NOMO-1 treated with DMSO at 0.1 percent for 48 hours (cell line): ENCODE data around the gene DIP2B.
A peak's percentile ranks its signal among the peaks of the same experiment; 100 is the strongest.
"Not testable (repeated sequence)": the region's sequence is repeated elsewhere in the genome, so short reads cannot be mapped to it uniquely, and the experiment has no call there.

Source experiments
- DNase-seq: peaks from one replicate; lab custom pipeline; 2025; ENCODE audit not compliant: unreplicated experiment; lab: John Stamatoyannopoulos, UW

Gene DIP2B

DNA sequence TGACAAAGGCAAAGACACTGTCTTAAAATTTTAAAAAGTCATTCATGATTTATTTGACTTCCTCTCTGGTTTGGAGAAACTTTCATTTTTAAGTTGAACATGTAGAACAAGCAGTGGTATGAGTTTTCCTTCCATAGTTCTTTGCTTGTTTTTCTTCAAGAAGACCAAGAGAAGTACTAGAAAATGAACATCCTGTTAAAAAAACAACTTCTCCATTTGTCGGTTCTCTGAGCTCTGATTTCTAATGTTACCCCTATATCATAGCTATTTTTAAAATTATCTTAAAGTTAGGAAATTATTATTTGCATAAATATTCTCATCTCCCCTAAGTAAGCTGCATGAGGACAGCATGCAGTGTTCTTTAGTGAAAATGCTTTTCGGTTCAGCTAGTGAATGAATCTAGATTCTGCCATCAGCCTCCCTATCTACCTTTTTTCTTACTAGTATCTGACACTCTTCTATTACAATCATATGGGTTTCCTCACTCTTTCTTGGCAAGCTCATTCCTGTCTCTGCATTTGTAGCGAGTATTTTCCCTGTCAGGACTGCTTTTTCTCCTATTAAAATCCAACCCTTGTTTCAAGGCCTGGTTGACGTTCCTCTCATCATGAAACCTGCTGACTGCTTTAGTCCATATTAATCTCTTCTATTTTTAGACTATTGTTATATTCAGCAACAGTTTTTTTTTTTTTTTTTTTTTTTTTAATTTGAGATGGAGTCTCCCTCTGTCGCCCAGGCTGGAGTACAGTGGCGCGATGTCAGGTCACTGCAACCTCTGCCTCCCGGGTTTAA is 15.8 kb downstream of the DIP2B start:
- DNase-seq = peak; percentile 13

DNA sequence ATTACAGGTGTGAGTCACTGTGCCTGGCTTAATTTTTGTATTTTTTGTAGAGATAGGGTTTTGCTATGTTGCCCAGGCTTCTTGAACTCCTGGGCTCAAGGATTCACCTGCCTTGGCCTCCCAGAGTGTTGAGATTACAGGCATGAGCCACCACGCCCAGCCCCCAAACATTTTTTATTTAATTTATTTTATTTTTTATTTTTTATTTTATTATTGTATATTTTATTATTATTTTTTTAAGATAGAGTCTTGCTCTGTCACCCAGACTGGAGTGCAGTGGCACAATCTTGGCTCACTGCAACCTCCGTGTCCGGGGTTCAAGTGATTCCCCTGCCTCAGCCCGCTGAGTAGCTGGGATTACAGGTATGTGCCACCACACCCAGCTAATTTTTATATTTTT is 17.0 kb downstream of the DIP2B start:
- DNase-seq = not testable (repeated sequence)

- DNase-seq = no peak
Observed at GRCh38 chr12:50523772-50524171, 19.0 kb downstream of the DIP2B start.

DNA sequence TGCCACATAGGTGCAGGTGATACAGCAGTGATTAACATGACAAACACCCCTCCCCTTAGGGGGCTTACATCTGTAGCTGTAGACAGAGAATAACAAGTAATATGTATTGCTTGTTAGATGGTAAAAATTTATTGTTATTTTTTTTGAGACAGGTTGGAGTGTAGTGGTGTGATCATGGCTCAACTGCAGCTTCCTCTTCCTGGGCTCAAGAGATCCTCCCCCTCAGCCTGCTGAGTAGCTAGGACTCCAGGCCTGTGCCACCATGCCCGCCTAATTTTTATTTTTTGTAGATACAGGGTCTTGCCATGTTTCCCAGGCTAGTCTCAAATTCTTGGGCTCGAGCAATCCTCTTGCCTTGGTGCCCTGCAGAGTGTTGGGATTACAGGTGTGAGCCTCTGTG is 19.8 kb downstream of the DIP2B start:
- DNase-seq = no peak

- no peak for DNase-seq
Observed at GRCh38 chr12:50525422-50525821, 20.6 kb downstream of the DIP2B start.

- no peak for DNase-seq
Observed at GRCh38 chr12:50527359-50527726, 22.6 kb downstream of the DIP2B start.

DNA sequence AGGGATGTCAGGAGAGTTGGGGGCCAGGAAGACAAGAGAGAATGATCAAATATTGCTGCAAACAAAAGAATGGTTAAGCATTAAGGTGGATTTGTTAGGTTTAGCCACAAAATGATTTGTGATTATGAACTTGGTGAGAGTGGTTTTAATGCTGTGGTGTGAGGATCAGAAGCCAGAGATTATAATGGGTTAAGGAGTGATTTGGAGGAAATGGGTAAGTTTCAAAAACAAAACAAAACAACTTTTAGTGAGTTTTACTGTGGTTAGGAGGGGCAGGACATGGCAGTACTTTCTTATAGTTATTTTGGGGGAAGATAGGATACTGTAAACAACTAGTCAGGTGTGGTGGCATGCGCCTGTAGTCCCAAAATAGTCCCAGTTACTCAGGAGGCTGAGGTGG is 24.0 kb downstream of the DIP2B start:
- DNase-seq = no peak

DNA sequence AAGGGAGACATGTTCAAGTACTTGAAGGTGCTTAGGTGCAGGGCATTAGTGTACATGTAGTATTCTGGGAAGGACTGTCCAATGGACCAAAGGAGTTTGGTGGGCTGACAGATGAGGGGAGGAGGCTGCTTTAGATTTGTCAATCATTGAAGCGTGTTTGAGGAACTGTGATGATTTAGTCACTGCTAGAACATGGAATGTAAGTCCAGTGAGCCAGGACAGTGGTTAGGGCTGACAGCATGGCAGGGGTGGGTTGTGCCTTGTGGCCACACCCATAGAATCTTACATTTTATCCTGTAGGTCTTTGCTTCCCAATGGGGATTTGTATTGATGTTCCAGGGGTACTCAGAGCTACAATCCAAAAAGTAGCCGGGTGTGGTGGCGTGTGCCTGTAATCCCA is 24.6 kb downstream of the DIP2B start:
- DNase-seq = peak; percentile 9

- no peak for DNase-seq
Observed at GRCh38 chr12:50530532-50530931, 25.7 kb downstream of the DIP2B start.

DNA sequence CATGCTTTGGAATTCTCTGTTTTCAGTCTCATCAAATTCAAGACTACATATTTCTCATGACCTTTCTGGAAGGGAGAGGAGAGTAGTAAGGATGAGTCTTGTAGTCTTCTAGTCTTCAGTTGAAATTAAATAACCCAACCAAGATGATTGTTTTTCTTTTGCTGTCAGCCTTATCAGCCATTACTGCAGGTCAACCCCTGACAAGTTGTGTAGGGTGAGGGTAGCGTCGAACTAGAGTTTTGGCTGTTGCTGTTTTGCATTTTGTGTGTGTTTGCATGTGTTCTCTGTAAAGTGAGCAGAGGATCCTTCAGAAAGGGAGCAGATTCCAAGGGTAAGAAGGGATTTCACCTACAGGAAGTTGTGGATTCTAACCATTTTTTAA is 28.4 kb downstream of the DIP2B start:
- no peak for DNase-seq

DNA sequence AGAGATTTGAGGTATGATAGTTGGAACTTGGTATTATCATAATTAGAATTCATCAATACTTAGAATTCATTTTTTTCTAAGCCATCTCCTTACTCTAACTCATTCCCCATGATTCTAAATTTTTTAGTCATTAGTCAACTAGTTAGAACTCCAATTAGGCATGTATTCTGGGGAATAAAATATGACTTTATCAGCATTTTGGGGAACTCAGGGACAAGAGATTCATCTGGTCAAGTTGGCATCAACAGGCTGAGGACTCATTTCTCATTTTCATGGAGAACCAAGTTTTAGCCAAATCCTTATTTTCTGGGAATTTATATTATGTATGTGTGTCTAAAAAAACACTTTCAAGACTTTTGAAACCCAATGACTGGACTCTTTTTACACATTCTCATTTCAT is 29.2 kb downstream of the DIP2B start:
- no peak for DNase-seq

GRCh38 chr12:50536831-50537537 is 32.2 kb downstream of the DIP2B start:
- DNase-seq = no peak

DNA sequence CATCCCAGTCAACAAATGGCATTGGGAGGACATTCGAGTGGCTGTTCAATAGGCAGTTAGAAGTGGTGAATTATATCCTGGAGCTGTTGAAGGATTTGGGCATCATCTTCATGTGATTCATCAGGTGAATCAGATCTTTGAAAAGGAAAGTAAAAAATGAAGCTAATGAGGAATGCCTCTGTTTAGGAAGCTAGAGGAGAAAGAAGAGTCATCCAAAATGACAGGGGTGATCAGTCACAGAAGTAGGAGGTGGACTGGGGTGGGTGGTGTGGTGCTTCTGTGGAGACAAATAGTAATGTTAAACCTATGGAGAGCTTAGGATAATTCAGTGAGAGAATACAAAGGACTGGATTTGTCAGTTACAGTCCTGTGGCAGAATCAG is 32.7 kb downstream of the DIP2B start:
- DNase-seq = no peak

DNA sequence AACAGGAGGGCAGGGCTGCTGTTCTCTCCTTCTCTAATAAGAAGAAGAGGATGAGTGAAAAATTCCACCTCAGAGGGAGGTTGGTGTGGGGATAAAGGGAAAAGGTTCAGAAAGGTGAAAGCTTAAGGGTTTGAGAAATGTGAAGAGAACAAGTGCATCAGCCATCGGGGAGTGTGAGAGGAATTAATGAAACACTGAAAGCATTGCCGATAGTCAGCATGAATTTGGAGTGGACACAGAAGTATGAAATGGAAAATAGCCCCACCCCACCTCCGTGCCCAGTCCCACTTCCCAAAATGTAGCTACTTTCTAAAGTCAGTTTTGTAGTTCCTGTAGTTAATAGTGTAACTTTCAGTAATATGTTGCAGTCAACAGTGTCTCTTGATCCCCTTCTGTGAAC is 33.4 kb downstream of the DIP2B start:
- DNase-seq = peak; percentile 38

DNA sequence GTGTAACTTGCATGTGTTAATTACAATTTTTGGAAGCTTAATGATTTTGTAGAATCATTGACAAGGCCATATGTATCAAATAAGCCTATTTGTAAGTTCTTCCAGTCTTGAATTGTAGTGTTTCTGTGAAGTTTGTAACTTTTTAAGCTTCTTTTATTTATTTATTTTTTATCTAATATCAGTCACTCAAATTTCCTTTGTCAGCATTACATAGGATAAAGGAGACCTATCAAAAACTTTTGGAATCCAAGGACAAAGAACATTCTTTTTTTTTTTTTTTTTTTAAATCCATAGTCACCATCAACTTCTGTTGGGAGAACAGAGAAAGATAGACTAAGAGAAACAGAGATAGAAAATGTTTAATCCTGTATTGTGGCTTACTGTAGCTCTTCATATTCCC is 36.4 kb downstream of the DIP2B start:
- no peak for DNase-seq

GRCh38 chr12:50542448-50542847 is 37.7 kb downstream of the DIP2B start:
- DNase-seq = peak; percentile 6

- peak; percentile 40 for DNase-seq
Observed at GRCh38 chr12:50543188-50543587, 38.4 kb downstream of the DIP2B start.

GRCh38 chr12:50545213-50545612 is 40.4 kb downstream of the DIP2B start:
- DNase-seq = no peak

DNA sequence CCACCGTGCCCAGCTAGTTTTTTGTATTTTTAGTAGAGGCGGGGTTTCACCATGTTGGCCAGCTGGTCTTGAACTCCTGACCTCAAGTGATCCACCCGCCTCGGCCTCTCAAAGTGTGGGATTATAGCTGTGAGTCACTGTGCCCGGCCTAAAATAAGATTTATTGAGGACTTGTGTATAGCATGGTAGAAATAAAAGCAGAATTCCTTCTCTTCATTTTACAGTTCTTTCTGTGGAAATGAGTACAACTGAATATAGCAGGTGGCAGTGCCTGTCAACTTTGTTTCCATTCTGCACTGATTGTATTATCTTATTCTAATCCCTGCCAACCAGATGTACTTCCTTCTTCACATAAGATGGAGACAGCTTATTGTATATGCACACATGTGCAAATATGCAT is 41.0 kb downstream of the DIP2B start:
- DNase-seq = no peak

DNA sequence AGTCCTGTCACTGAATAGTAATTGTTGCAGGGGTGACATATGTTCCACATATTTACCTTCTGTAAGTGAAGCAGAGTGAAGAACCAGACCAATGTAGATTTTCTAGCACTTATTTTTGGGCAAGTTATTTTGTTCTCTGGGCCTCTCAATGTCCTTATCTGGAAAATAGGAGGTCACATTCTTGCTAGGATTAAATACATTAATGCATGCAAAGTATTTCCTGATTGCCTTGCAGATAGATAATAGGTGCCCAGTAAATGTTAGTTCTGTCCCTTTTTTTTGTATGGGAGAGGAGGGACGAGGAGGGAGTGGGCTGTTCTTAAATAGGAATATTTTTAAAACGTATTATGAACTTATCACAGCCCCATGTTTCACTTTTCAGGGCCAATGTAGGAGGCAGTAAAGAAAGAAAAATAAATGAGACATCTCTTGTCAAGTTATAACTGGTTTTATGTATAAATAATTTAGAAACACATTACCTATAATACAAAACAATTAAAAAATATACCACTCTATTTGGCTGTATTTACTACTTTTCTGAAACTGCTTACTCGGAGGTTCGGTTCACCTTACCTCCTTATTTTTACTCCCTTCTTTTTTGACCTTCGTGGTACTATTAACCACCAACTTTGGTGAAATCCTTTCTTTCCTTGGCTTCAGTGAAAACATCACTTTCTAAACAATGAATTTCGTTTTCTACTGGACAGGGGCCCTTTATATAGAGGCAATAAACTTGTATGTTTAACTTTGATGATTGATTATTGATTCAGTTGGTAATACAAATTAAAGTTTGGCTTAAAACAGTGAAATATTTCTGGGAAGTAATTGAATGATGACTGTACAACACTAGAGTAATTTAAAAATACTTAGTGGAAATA is 41.9 kb downstream of the DIP2B start:
- no peak for DNase-seq

GRCh38 chr12:50547742-50548141 is 43.0 kb downstream of the DIP2B start:
- no peak for DNase-seq

DNA sequence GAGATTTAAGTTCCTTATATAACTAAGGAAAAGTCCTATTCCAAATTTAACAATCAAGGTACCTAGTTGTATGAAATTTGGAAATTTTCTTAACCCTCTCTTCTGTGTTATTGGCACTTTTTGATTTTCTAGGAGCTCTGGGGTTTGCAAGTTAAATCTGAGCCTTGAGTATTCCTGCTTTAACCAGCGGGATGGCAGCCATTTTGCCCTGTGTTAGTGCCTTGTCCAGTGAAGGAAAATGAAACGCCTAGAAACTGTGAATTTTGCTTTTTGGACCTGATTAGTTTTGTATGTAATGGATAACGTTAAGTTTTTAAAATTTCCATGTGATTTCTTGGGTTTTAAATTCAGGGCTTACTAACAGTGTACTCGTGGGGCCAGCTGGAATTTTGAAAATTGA is 45.1 kb downstream of the DIP2B start:
- DNase-seq = no peak
